Urinary bladder (tissue), 4 donors: ENCODE data around the gene WNT3. TPM values are rescaled to one million over a fixed set of nuclear protein-coding genes. Genes with fewer than 3 reads are reported as not detected.
A peak's percentile ranks its signal among the peaks of the same experiment; 100 is the strongest.

Source experiments
- DNase-seq: peaks from one replicate; pipeline ENCODE4 v3.0.0-alpha.2; 2015; ENCODE audit errors: extremely low spot score
- H3K27ac ChIP-seq: one replicate; pipeline ENCODE4 v1.5.1; 2013; ENCODE audit warnings: low read depth, mild to moderate bottlenecking, moderate library complexity
- H3K36me3 ChIP-seq: one replicate; pipeline ENCODE4 v1.6.1; 2013; ENCODE audit warnings: mild to moderate bottlenecking, moderate library complexity; ENCODE audit not compliant: insufficient read depth
- H3K4me1 ChIP-seq: one replicate; pipeline ENCODE4 v1.6.1; 2013; ENCODE audit warnings: mild to moderate bottlenecking, moderate library complexity; ENCODE audit not compliant: insufficient read depth
- H3K4me3 ChIP-seq: one replicate; pipeline ENCODE4 v1.5.1; 2013; ENCODE audit warnings: low read depth, low read length
- WGBS: extraction: QIAGEN DNeasy Blood & Tissue Kit; methylation state at CpG from one replicate; pipeline ENCODE4 v1.1.7; 2013; 5-methylcytosine and 5-hydroxymethylcytosine counted together
- polyA plus RNA-seq: library from polyadenylated mRNA; stranded (reverse); fragments of 200-250 nt; gene quantifications from one replicate; pipeline ENCODE4 v1.2.3, GENCODE V29; 2013
- total RNA-seq: library from RNA; depleted of rRNA; stranded (reverse); fragments of >200 nt; gene quantifications from one replicate; pipeline ENCODE4 v1.2.3, GENCODE V29; 2014
- donor health status: healthy with polysubstance abuse.
- donor health status: healthy.

WNT3 gene, protein sequence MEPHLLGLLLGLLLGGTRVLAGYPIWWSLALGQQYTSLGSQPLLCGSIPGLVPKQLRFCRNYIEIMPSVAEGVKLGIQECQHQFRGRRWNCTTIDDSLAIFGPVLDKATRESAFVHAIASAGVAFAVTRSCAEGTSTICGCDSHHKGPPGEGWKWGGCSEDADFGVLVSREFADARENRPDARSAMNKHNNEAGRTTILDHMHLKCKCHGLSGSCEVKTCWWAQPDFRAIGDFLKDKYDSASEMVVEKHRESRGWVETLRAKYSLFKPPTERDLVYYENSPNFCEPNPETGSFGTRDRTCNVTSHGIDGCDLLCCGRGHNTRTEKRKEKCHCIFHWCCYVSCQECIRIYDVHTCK
- total RNA-seq (0.90 TPM), polyA plus RNA-seq (0.54 TPM)

DNA sequence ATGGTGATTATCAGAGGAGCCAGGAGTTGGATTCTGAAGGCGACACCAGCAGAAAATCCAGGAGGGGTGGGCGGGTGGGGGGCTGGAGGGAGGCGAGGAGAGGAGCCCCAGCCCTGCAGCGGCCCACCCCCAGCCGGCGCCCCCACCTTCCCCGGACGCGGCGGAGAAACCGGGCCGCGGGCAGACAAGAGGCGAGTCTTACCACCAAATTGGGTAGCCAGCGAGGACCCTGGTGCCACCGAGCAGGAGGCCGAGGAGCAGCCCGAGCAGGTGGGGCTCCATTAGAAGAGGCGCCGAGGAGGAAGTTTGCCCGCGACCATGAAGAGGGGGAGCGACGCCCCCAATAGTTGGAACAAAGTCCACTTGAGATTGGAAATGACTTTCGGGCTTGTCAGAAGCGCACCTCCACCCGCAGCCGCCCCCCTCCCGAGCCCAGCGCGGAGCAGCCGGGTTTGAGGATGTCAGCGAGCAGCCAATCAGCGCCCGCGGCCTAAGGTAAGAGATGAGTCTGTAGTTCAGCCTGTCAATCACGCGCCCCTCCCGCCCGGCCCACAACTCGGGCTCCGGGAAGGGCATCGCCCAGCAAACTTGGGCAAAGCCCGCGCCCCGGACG lies at the start of gene WNT3:
WNT3 (minus strand) TSS at position 377 of the 613 bp plus-strand sequence; CDS start at position 282, 95 bp downstream.
- no peak for DNase-seq
- Histone ChIP-seq H3K36me3 (no peaks in the 10 kb centered on the region), H3K27ac (no peak within 1 kb of the TSS), H3K4me1 (no peaks in the 10 kb centered on the region), H3K4me3 (peak within 1 kb of the TSS; percentile 35)
- 2% methylated on average over 47 of the region's 47 CpGs for WGBS

DNA sequence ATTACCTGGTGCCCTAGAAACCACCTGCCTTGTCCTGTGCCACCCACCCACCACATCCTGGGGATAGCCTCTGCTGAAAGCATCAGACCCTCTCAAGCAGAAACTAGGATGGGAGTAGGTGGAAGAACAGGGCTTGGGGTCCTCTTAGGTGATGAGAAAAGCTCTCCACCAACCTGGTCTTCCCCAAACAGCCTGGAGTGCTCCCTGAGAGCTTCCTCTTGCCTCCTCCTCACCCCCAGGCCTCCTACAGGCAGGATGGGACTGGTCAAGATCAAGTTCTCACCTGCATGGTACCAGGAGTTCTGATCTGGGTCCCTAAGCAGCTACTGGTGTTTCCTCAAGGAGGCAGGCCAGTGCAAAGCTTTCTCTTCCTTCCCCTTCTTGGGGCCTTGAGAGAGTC lies 48.3 kb upstream of the WNT3 start:
- H3K27ac ChIP-seq: no peak overlapping the region
- H3K36me3 ChIP-seq: no peaks in the 10 kb centered on the region
- no peak overlapping the region for H3K4me3 ChIP-seq
- DNase-seq: no peak
- no peaks in the 10 kb centered on the region for H3K4me1 ChIP-seq

DNA sequence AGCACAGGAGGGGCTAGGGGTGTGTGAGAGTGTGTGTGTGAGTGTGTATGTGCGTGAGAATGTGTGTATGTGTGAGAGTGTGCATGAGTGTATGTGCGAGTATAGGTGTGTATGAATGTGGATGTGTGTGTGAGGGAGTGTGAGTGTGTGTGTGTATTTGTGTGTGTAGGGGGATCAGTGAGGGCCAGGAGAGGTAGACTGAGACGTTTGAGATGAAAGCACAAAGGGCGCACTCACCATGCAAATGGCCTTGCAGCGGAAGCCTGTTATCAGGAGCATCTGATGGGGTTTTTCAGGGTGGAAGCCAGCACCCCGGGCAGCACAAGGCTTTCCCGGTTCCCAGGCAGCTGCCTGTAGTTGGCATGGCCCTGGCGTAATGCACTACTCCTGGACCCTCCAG lies 47.8 kb upstream of the WNT3 start:
- H3K27ac ChIP-seq: no peak overlapping the region
- no peaks in the 10 kb centered on the region for H3K4me1 ChIP-seq
- DNase-seq: no peak
- H3K36me3 ChIP-seq: no peaks in the 10 kb centered on the region
- no peak overlapping the region for H3K4me3 ChIP-seq
- 66% methylated on average over 8 of the region's 8 CpGs for WGBS

- no peak overlapping the region for H3K4me3 ChIP-seq
Measured at GRCh38 chr17:46865100-46865499, 46.6 kb upstream of the WNT3 start.

DNA sequence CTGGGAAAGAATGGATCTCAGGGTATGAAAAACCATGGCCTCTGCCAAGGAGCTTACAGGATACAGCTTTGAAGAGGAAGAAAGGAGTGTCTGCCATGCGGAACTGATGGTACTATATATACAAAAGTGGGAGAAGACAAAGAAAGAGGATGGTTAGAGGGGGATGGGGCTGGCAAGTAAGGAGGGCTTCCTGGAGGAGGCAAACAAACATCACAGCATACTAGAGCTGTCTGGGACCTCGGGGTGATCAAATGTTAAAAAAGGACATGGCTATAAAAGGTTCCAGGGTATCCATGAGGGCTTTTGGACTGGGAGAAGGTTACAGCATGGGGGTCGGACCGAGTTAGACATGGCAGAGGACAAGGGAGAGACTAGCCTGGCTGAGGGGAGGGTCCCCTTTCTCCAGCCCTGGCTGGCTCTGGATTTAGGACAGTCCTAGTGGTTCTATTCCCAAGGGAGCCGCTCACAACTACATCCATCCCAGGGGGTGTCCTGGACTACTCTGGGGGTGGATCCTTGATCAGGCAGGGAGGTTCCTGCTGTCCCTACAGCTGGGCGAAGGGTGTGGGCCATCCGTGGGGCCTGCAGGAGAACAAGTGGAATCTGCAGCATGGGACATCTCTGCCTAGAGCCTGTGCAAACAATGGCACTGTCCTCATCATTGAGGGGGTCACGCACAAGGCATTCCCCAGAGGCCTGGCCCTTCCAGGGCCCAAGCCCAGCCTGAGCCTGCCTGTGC lies 45.1 kb upstream of the WNT3 start:
- Histone ChIP-seq H3K36me3 (no peaks in the 10 kb centered on the region), H3K27ac (no peak overlapping the region), H3K4me1 (no peaks in the 10 kb centered on the region), H3K4me3 (no peak overlapping the region)
- 84% methylated on average over 8 of the region's 8 CpGs for WGBS
- no peak for DNase-seq

More at GRCh38 chr17:46865100-46865499, 46.6 kb upstream of the WNT3 start:
- Histone ChIP-seq H3K4me1 (no peaks in the 10 kb centered on the region), H3K27ac (no peak overlapping the region), H3K36me3 (no peaks in the 10 kb centered on the region)
- no peak for DNase-seq
- 23% methylated on average over 8 of the region's 8 CpGs for WGBS

GRCh38 chr17:46862949-46863348 lies 44.5 kb upstream of the WNT3 start:
- Histone ChIP-seq H3K36me3 (no peaks in the 10 kb centered on the region), H3K27ac (no peak overlapping the region), H3K4me1 (no peaks in the 10 kb centered on the region), H3K4me3 (no peak overlapping the region)
- DNase-seq: no peak
- WGBS: 29% methylated on average over 13 of the region's 13 CpGs

- DNase-seq: no peak
- Histone ChIP-seq H3K4me3 (no peak overlapping the region), H3K36me3 (no peaks in the 10 kb centered on the region), H3K27ac (no peak overlapping the region), H3K4me1 (no peaks in the 10 kb centered on the region)
- WGBS: 52% methylated on average over 5 of the region's 5 CpGs
Measured at GRCh38 chr17:46859996-46860395, 41.5 kb upstream of the WNT3 start.

- Histone ChIP-seq H3K36me3 (no peaks in the 10 kb centered on the region), H3K27ac (no peak overlapping the region), H3K4me1 (no peaks in the 10 kb centered on the region), H3K4me3 (no peak overlapping the region)
- DNase-seq: no peak
- 98% methylated on average over 1 of the region's 1 CpG for WGBS
Measured at GRCh38 chr17:46857600-46857999, 39.1 kb upstream of the WNT3 start.

DNA sequence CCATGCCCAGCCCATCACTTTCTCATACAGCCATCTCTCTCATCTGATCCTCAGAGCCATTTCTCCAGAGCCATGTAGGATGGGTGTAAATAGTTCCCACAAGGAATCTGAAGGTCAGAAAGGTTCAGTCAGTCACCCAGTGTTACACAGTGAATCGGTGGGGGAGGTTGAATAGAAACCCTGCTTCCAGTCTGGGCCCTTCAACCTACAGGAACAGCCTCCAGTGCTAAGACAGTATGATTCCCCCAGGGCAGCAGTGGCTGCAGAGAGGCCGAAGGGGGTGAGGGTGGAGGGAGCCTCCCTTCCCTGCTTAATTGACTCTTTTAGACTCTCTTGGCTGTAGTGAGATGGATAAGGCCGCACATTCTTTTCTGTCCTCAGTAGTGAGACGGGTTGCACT lies 36.5 kb upstream of the WNT3 start:
- Histone ChIP-seq H3K27ac (no peak overlapping the region), H3K4me3 (no peak overlapping the region), H3K4me1 (peaks cover 3% of the 10 kb centered on the region), H3K36me3 (no peaks in the 10 kb centered on the region)
- WGBS: 72% methylated on average over 4 of the region's 4 CpGs
- no peak for DNase-seq

GRCh38 chr17:46854515-46854914 lies 36.0 kb upstream of the WNT3 start:
- H3K36me3 ChIP-seq: no peaks in the 10 kb centered on the region
- no peak overlapping the region for H3K27ac ChIP-seq
- H3K4me3 ChIP-seq: no peak overlapping the region
- WGBS: 90% methylated on average over 3 of the region's 3 CpGs
- peaks cover 3% of the 10 kb centered on the region for H3K4me1 ChIP-seq
- DNase-seq: no peak

GRCh38 chr17:46853896-46854444 lies 35.5 kb upstream of the WNT3 start:
- no peak for DNase-seq
- Histone ChIP-seq H3K36me3 (no peaks in the 10 kb centered on the region), H3K4me1 (peaks cover 3% of the 10 kb centered on the region), H3K4me3 (no peak overlapping the region), H3K27ac (no peak overlapping the region)
- 72% methylated on average over 6 of the region's 6 CpGs for WGBS

- H3K4me1 ChIP-seq: peaks cover 3% of the 10 kb centered on the region
- peak within 1 kb of the TSS; percentile 29 for H3K4me3 ChIP-seq
- no peak for DNase-seq
- WGBS: 1% methylated on average over 75 of the region's 75 CpGs
- H3K27ac ChIP-seq: no peak within 1 kb of the TSS
- no peaks in the 10 kb centered on the region for H3K36me3 ChIP-seq
Measured at GRCh38 chr17:46851029-46851741, 32.7 kb upstream of the WNT3 start, which contains the start of gene WNT9B. TSS of gene WNT9B (plus strand) at chr17:46851583. CDS start at chr17:46851639, 56 bp downstream.

DNA sequence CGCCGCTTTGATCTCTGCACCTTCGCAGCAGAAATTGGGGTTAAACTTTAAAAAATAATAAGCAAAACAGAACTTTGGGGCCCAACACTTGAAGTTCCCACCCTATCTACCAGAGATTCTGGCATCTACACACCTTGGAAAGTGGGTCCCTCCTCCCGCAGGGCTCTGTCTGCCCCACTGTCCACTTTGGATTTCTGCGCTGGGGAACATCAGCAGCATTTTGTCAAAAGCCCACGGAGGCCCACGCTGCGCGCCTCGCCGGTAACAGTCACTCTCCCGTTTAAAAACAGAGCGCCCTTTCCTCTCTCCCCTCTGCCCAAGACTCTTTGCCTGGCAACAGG lies 32.2 kb upstream of the WNT3 start:
- 32% methylated on average over 13 of the region's 13 CpGs for WGBS
- Histone ChIP-seq H3K27ac (no peak overlapping the region), H3K4me3 (no peak overlapping the region), H3K36me3 (no peaks in the 10 kb centered on the region), H3K4me1 (peaks cover 3% of the 10 kb centered on the region)
- no peak for DNase-seq
